ENCODE results near the gene HIVEP3.

DNA sequence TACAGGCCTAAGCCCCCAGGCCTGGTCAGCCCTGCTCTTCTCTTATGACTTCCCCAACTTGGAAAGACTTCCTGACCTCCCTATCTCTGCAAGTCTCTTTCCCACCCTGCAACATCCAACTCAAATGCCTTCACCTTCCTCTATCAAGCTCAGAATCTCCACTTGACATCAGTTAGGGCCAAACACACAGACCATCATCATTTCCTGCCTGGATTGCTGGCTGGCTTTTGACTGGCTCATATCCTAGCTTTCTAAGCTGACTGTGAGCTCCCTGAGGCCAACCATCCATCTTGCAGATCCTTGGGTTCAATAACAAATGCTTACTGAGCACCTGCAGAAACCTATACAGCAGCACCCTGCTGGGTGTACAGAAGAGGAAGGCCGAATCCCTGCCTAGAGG lies 296.9 kb downstream of the HIVEP3 start:
- TF ChIP-seq, protein P1, sequence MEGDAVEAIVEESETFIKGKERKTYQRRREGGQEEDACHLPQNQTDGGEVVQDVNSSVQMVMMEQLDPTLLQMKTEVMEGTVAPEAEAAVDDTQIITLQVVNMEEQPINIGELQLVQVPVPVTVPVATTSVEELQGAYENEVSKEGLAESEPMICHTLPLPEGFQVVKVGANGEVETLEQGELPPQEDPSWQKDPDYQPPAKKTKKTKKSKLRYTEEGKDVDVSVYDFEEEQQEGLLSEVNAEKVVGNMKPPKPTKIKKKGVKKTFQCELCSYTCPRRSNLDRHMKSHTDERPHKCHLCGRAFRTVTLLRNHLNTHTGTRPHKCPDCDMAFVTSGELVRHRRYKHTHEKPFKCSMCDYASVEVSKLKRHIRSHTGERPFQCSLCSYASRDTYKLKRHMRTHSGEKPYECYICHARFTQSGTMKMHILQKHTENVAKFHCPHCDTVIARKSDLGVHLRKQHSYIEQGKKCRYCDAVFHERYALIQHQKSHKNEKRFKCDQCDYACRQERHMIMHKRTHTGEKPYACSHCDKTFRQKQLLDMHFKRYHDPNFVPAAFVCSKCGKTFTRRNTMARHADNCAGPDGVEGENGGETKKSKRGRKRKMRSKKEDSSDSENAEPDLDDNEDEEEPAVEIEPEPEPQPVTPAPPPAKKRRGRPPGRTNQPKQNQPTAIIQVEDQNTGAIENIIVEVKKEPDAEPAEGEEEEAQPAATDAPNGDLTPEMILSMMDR (IDR thresholded peaks at IDR 0.05; ENCODE audit: low read depth, low read length) = no peak
- no peak for TF ChIP-seq MYC (IDR thresholded peaks at IDR 0.05; ENCODE audit: low read depth, low read length)
